SK-N-SH (cell line): ENCODE results near the gene GHR. TPM values are rescaled to one million over a fixed set of nuclear protein-coding genes. Genes with fewer than 3 reads are reported as not detected.

ENCODE experiments used
- CTCF ChIA-PET: fragments of 300-600, 350-600 bp; formaldehyde crosslinking; extraction: SDS; loops from one replicate; lab custom pipeline; 2021; lab: Yijun Ruan, JAX
- POLR2A ChIA-PET: fragments of 350-600 bp; sonication (Branson Sonifier 250); formaldehyde crosslinking; extraction: SDS; loops from one replicate; lab custom pipeline; 2020; ENCODE audit warnings: antibody characterized with exemption, inconsistent platforms; lab: Yijun Ruan, JAX
- DNase-seq: peaks from one replicate; pipeline ENCODE4 v3.0.0; 2012
- H2AFZ ChIP-seq: fragments of 200-600 bp; sonication (generic); 2 replicates; pipeline ENCODE4 v1.8.1; 2016; ENCODE audit warnings: antibody characterized with exemption, mild to moderate bottlenecking, low read depth
- H3F3A ChIP-seq: fragments of 200-600 bp; sonication (generic); replicated peaks from 2 replicates; pipeline ENCODE3; 2016; ENCODE audit warnings: antibody characterized with exemption, mild to moderate bottlenecking; ENCODE audit not compliant: insufficient read depth
- H3K27ac ChIP-seq, 2 experiments: fragments of 200-500 bp in 1 of 2; fragments of 200-600 bp in 1 of 2; sonication (Bioruptor generic) in 1 of 2; sonication (generic), shearing (Covaris generic) in 1 of 2; 2 replicates each; pipeline versions ENCODE4 v1.5.1 to v1.6.1; 2014 to 2016; ENCODE audit warnings: low read depth in 2 of 2, inconsistent platforms in 1 of 2, low read length in 1 of 2, mild to moderate bottlenecking in 1 of 2, mixed read lengths in 1 of 2
- H3K27me3 ChIP-seq: fragments of 200-600 bp; sonication (generic), shearing (Covaris generic); 2 replicates; pipeline ENCODE4 v1.6.1; 2016; ENCODE audit warnings: mixed run types; ENCODE audit not compliant: insufficient read depth
- H3K36me3 ChIP-seq, 2 experiments: fragments of 200-500 bp in 1 of 2; fragments of 200-600 bp in 1 of 2; sonication (Bioruptor generic) in 1 of 2; sonication (generic) in 1 of 2; replicated peaks in 1 of 2; 2 replicates each; pipeline versions ENCODE3 to v1.5.1; 2014 to 2016; ENCODE audit warnings: low read length in 1 of 2, mild to moderate bottlenecking in 1 of 2; ENCODE audit not compliant: insufficient read depth in 2 of 2, control insufficient read depth in 1 of 2
- H3K4me1 ChIP-seq, 2 experiments: fragments of 200-500 bp in 1 of 2; fragments of 200-600 bp in 1 of 2; sonication (Bioruptor generic) in 1 of 2; sonication (generic), shearing (Covaris generic) in 1 of 2; 2 replicates each; pipeline versions ENCODE4 v1.5.1 to v1.6.1; 2014 to 2016; ENCODE audit warnings: low read depth in 1 of 2, low read length in 1 of 2, mixed run types in 1 of 2; ENCODE audit not compliant: insufficient read depth in 2 of 2, control insufficient read depth in 1 of 2
- H3K4me2 ChIP-seq: fragments of 200-600 bp; sonication (generic), shearing (Covaris generic); 2 replicates; pipeline ENCODE4 v1.6.1; 2017; ENCODE audit warnings: mixed run types
- H3K4me3 ChIP-seq, 2 experiments: fragments of 200-500 bp in 1 of 2; fragments of 200-600 bp in 1 of 2; sonication (Bioruptor generic) in 1 of 2; sonication (generic), shearing (Covaris generic) in 1 of 2; 2 replicates each; pipeline versions ENCODE4 v1.5.1 to v1.8.1; 2014 to 2016; ENCODE audit warnings: low read depth in 2 of 2, inconsistent platforms in 1 of 2, low read length in 1 of 2, mild to moderate bottlenecking in 1 of 2, mixed read lengths in 1 of 2, moderate library complexity in 1 of 2
- H3K79me2 ChIP-seq: fragments of 200-600 bp; sonication (generic); 2 replicates; pipeline ENCODE4 v1.8.1; 2017; ENCODE audit warnings: mild to moderate bottlenecking; ENCODE audit not compliant: insufficient read depth
- H3K9ac ChIP-seq: fragments of 200-600 bp; sonication (generic); 2 replicates; pipeline ENCODE4 v1.6.1; 2017; ENCODE audit warnings: mixed run types
- H3K9me2 ChIP-seq: fragments of 200-600 bp; sonication (generic); 2 replicates; pipeline ENCODE4 v1.6.1; 2017; ENCODE audit warnings: mixed run types
- H3K9me3 ChIP-seq: fragments of 200-600 bp; sonication (generic); 2 replicates; pipeline ENCODE4 v1.6.1; 2017; ENCODE audit warnings: mixed run types, mild to moderate bottlenecking, moderate library complexity
- H4K20me1 ChIP-seq: fragments of 200-600 bp; sonication (generic); 2 replicates; pipeline ENCODE4 v1.6.1; 2017; ENCODE audit warnings: mild to moderate bottlenecking, mixed run types; ENCODE audit not compliant: insufficient read depth
- EP300 ChIP-seq, 2 experiments: IDR thresholded peaks; 2 replicates each; pipeline versions ENCODE4 v1.4.0 to v1.6.1; 2012; ENCODE audit warnings: borderline replicate concordance in 1 of 2, low read depth in 1 of 2, low read length in 1 of 2
- MAX ChIP-seq: IDR thresholded peaks from 2 replicates; pipeline ENCODE4 v1.4.0; 2012; ENCODE audit warnings: low read depth
- MEF2A ChIP-seq: IDR thresholded peaks from 2 replicates; pipeline ENCODE4 v1.4.0; 2012; ENCODE audit warnings: low read depth, borderline replicate concordance
- POLR2AphosphoS5 ChIP-seq: IDR thresholded peaks from 2 replicates; pipeline ENCODE4 v1.6.1; 2012; ENCODE audit warnings: low read depth, low read length
- RCOR1 ChIP-seq: fragments of 150-350 bp; IDR thresholded peaks from 2 replicates; pipeline ENCODE4 v1.6.1; 2017; ENCODE audit warnings: antibody characterized with exemption, low read length
- REST ChIP-seq: IDR thresholded peaks from 2 replicates; pipeline ENCODE4 v1.6.1; 2012; ENCODE audit warnings: mild to moderate bottlenecking, low read depth, low read length, moderate library complexity
- RXRA ChIP-seq: IDR thresholded peaks from 2 replicates; pipeline ENCODE4 v1.4.0; 2012; ENCODE audit warnings: low read depth, mild to moderate bottlenecking, borderline replicate concordance
- TCF12 ChIP-seq: IDR thresholded peaks from 2 replicates; pipeline ENCODE4 v1.4.0; 2012
- TEAD4 ChIP-seq: IDR thresholded peaks from 2 replicates; pipeline ENCODE4 v1.4.0; 2012; ENCODE audit warnings: mild to moderate bottlenecking, borderline replicate concordance; ENCODE audit not compliant: insufficient read depth
- USF1 ChIP-seq: IDR thresholded peaks from 2 replicates; pipeline ENCODE4 v1.4.0; 2012; ENCODE audit warnings: low read depth, borderline replicate concordance
- WGBS: methylation state at CpG from one replicate; pipeline ENCODE4 v1.1.6; 2017; ENCODE audit warnings: low lambda C conversion rate; 5-methylcytosine and 5-hydroxymethylcytosine counted together
- polyA plus RNA-seq, 3 experiments: library from polyadenylated mRNA; depleted of rRNA; stranded (reverse); fragments of >200 nt; gene quantifications; 2 replicates each; pipeline ENCODE4 v1.2.3, GENCODE V29; 2012
- TF ChIP-seq, protein P1 (sequence below): IDR thresholded peaks from 2 replicates; pipeline ENCODE4; 2012

The GHR gene
- polyA plus RNA-seq, 1 of the 3 experiments (the other 2 are of a cell fraction) = 0.03 TPM

DNA sequence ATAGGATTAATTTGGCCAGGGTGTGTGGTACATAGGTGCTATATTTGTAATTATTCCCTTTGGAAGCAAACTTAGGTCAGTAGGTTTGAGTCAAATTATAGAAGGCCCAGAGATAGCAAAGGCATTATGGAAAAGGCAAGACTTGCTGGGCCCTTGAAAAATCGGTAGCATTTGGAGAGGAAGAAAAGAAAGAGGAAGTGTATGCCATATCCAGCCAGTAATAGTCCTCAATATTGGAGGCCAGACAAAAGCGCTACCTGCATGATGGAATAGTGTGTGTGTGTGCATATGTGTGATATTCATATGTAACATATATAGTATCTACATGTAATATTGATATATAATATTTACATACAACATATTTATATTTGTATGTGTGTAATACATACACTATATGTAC lies 146.1 kb downstream of the GHR start:
- H2AFZ ChIP-seq = no peak overlapping the region
- no peak for DNase-seq
- ChIA-PET CTCF (interaction anchor here (1.5 to 5.1 kb wide), 2 partner anchors 14 kb away, joined by 5 to 22 read pairs; no protein-coding TSS in a partner anchor), POLR2A (no interaction called here)
- no peaks in the 10 kb centered on the region for H3K9me3 ChIP-seq
- H3F3A ChIP-seq = no peaks in the 10 kb centered on the region
- no peaks in the 10 kb centered on the region for H3K27me3 ChIP-seq
- H3K79me2 ChIP-seq = no peaks in the 10 kb centered on the region
- H3K27ac ChIP-seq = no peak overlapping the region
- WGBS = 13% methylated on average over 2 of the region's 2 CpGs
- H3K9ac ChIP-seq = no peak overlapping the region
- TF ChIP-seq TCF12 = no peak
- TF ChIP-seq, protein P1, sequence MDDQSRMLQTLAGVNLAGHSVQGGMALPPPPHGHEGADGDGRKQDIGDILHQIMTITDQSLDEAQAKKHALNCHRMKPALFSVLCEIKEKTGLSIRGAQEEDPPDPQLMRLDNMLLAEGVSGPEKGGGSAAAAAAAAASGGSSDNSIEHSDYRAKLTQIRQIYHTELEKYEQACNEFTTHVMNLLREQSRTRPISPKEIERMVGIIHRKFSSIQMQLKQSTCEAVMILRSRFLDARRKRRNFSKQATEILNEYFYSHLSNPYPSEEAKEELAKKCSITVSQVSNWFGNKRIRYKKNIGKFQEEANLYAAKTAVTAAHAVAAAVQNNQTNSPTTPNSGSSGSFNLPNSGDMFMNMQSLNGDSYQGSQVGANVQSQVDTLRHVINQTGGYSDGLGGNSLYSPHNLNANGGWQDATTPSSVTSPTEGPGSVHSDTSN = no peak
- no peak for TF ChIP-seq TEAD4
- TF ChIP-seq EP300 (IDR thresholded peaks at IDR 0.05; ENCODE audit: borderline replicate concordance in 1 of 2, low read depth in 1 of 2, low read length in 1 of 2) = no peak
- no peak overlapping the region for H3K4me2 ChIP-seq
- no peak overlapping the region for H3K4me3 ChIP-seq
- H4K20me1 ChIP-seq = no peaks in the 10 kb centered on the region
- no peaks in the 10 kb centered on the region for H3K9me2 ChIP-seq
- no peaks in the 10 kb centered on the region for H3K36me3 ChIP-seq
- H3K4me1 ChIP-seq = no peaks in the 10 kb centered on the region

DNA sequence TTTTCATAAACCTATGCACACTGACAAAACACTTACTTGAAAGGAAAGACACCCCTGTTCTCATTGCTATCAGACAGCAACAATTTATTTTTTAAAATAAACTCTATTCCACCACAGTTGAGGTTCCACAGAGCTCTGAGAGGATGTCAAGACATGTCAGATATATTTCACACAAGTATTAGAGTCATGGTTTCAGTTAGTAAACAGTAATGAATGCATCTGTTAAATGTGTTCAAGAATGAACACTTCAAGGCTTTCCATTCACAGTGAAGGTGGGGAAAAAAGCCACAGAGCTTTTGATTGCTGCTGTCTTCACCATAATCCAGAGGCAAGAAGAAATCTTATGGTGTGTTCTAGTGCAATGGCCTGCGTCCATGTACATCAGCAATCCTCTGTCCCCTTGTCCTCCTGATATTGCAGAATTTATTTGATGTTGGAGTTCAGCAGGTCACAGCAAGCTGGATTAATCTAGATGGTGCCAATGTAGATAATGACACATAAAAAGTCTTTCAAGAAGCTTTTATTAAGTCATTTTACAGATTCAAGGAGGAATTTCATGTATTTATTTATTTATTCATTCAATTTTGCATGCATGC lies 146.8 kb downstream of the GHR start:
- Histone ChIP-seq H3K36me3 (no peaks in the 10 kb centered on the region), H3K27ac (no peak overlapping the region), H3K4me2 (no peak overlapping the region), H4K20me1 (no peaks in the 10 kb centered on the region), H3K4me3 (no peak overlapping the region), H3K9me2 (no peaks in the 10 kb centered on the region), H3F3A (no peaks in the 10 kb centered on the region), H3K79me2 (no peaks in the 10 kb centered on the region), H3K4me1 (no peaks in the 10 kb centered on the region), H3K9me3 (no peaks in the 10 kb centered on the region), H2AFZ (no peak overlapping the region), H3K9ac (no peak overlapping the region), H3K27me3 (no peaks in the 10 kb centered on the region)
- TF ChIP-seq RXRA = no peak
- TF ChIP-seq POLR2AphosphoS5 = no peak
- no peak for TF ChIP-seq RCOR1
- no peak for TF ChIP-seq MAX
- no peak for TF ChIP-seq USF1
- TF ChIP-seq REST = no peak
- TF ChIP-seq MEF2A = no peak
- no peak for DNase-seq
- 23% methylated on average over 1 of the region's 1 CpG for WGBS
- ChIA-PET POLR2A (no interaction called here), CTCF (interaction anchor here (5.1 kb wide), 1 partner anchor 13 kb away, joined by 22 read pairs; no protein-coding TSS in a partner anchor)
